Fibroblast of villous mesenchyme (primary cell): Measurements from ENCODE around the gene ARMC3. TPM values are rescaled to one million over a fixed set of nuclear protein-coding genes. Genes with fewer than 3 reads are reported as not detected.

Experiments used
- DNase-seq: peaks from one replicate; pipeline ENCODE4 v3.0.0-alpha.2; 2010; ENCODE audit warnings: low read depth
- H3K4me3 ChIP-seq: 2 replicates; pipeline ENCODE4 v1.5.1; 2011; ENCODE audit warnings: low read depth, mild to moderate bottlenecking, low read length
- CTCF ChIP-seq: IDR thresholded peaks from 2 replicates; pipeline ENCODE4 v1.5.1; 2012; ENCODE audit warnings: low read depth, mild to moderate bottlenecking, low read length; ENCODE audit not compliant: insufficient read depth
- total RNA-seq: library from RNA; depleted of rRNA; stranded (reverse); fragments of >200 nt; gene quantifications from 2 replicates; pipeline ENCODE4 v1.2.3, GENCODE V29; 2012

The ARMC3 gene
- total RNA-seq, 1 donor = not detected

- TF ChIP-seq CTCF = no peak
- H3K4me3 ChIP-seq = no peak overlapping the region
- no peak for DNase-seq
Measured at GRCh38 chr10:22990443-22990842, 62.6 kb downstream of the ARMC3 start.

DNA sequence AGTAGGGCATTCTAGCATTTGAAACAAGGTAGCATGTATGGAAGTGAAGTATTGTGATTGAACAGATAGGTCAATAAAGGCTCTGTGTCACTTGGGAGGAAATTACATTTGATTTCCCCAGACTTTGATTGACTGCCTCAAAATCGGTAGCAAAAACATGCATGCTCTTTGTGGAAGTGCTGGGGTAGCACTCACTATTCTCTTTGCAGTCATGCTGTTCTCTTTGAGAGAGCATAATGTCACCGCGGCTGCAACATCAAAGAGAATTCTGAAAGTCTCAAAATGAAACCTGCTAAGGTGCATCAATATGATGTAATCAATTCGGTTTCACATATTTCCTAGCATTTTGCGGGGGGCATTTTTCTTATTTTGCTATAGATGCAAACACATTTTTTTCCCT is 64.2 kb downstream of the ARMC3 start:
- DNase-seq = no peak
- H3K4me3 ChIP-seq = no peak overlapping the region
- TF ChIP-seq CTCF = no peak

GRCh38 chr10:22992621-22993020 is 64.8 kb downstream of the ARMC3 start:
- no peak overlapping the region for H3K4me3 ChIP-seq
- no peak for DNase-seq
- TF ChIP-seq CTCF = no peak

DNA sequence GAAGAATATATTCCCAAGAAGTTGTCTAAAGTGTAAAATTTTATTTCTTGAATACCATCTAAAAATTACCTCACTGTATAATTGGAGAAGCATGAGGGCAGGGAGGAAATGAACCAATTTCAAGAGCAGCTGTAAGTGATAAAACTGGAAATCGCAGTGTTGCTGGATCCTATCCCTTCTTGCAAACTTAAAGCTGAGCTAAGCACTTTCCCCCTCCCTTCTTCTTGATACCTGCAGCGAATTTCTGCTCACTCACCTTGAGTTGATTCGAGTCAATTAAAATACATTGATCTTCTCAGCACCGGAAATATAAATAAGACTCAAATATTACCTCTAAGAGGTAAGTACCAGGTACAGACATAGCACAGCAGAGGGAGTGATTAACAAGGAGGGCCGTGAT is 65.5 kb downstream of the ARMC3 start:
- no peak for DNase-seq
- H3K4me3 ChIP-seq = no peak overlapping the region
- no peak for TF ChIP-seq CTCF

DNA sequence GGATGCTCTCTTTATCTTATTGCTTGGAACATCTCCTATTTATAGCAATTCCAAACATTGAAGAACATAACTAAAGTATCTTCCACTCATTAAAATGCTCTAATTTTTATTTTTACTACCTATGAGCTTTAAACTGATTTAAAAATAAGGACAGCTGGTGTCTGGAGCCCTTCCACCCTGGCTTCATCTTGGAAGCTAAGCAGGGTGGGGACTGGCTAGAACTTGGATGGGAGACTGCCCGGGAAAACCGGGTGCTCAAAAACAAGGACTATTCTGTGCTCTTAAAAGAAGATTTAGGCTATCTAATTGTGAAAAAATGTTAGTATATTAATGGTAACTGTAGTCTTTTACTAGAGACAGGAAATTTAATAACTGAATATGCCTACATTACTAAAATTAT is 69.2 kb downstream of the ARMC3 start:
- no peak for TF ChIP-seq CTCF
- no peak overlapping the region for H3K4me3 ChIP-seq
- peak; percentile 33 for DNase-seq

DNA sequence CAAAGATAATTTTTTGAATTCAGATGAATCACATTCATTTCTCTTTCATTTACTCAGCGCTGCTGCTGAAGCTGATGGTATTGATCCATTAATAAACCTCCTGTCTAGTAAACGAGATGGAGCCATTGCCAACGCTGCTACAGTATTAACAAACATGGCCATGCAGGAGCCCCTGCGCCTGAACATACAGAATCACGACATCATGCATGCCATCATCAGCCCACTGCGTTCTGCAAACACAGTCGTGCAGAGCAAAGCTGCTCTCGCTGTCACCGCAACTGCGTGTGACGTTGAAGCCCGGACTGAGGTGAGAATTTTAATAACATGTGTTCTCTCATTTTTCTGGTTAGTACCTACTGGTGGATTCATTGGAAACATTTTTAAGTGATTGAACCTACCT is 70.2 kb downstream of the ARMC3 start:
- TF ChIP-seq CTCF = no peak
- no peak overlapping the region for H3K4me3 ChIP-seq
- no peak for DNase-seq

- DNase-seq = no peak
Measured at GRCh38 chr10:22999942-23000341, 72.1 kb downstream of the ARMC3 start.

More at GRCh38 chr10:22999942-23000341, 72.1 kb downstream of the ARMC3 start:
- no peak overlapping the region for H3K4me3 ChIP-seq
- no peak for TF ChIP-seq CTCF
